PC-3 (cell line): Measurements from ENCODE around the gene SLC6A3. TPM values are rescaled to one million over a fixed set of nuclear protein-coding genes. Genes with fewer than 3 reads are reported as not detected.

Experiments
- ATAC-seq: fragments of 200-7000 bp; cut with Tn5 transposase; 2 replicates; pipeline ENCODE4 v1.9.1; 2020; ENCODE audit warnings: mild to moderate bottlenecking, moderate library complexity
- BruUV-seq: library from RNA; stranded (reverse); fragments of 400-500 nt; replicated peaks from 2 replicates; lab custom pipeline; 2021; lab: Mats Ljungman, UMichigan
- CTCF ChIA-PET: fragments of 300-600 bp; sonication (Branson Sonifier 250); formaldehyde crosslinking; loops from one replicate; lab custom pipeline; 2022; ENCODE audit warnings: antibody characterized with exemption; lab: Charles Lee
- POLR2A ChIA-PET: fragments of 300-600 bp; sonication (Branson Sonifier 250); formaldehyde crosslinking; loops from one replicate; lab custom pipeline; 2022; ENCODE audit warnings: antibody characterized with exemption; ENCODE audit not compliant: unreplicated experiment; lab: Charles Lee
- DNase-seq: peaks from one replicate; pipeline ENCODE4 v3.0.0-alpha.2; 2015
- H2AFZ ChIP-seq: fragments of 300-600 bp; sonication (generic); 2 replicates; pipeline ENCODE4 v1.6.0; 2016; ENCODE audit warnings: antibody characterized with exemption, low read length
- H3F3A ChIP-seq: fragments of 300-600 bp; sonication (generic); one replicate; pipeline ENCODE4 v1.6.0; 2017; ENCODE audit warnings: antibody characterized with exemption, low read length, control low read depth, mild to moderate bottlenecking; ENCODE audit not compliant: unreplicated experiment
- H3K27ac ChIP-seq: fragments of 300-600 bp; sonication (generic); 2 replicates; pipeline ENCODE4 v1.5.1; 2016; ENCODE audit warnings: mild to moderate bottlenecking, low read length
- H3K27me3 ChIP-seq: fragments of 300-600 bp; sonication (generic); 2 replicates; pipeline ENCODE4 v1.6.1; 2016; ENCODE audit warnings: low read length, mixed read lengths
- H3K36me3 ChIP-seq: fragments of 300-600 bp; sonication (generic); 2 replicates; pipeline ENCODE4 v1.6.1; 2016; ENCODE audit warnings: low read depth, mixed run types, low read length, mixed read lengths
- H3K4me1 ChIP-seq: fragments of 300-600 bp; sonication (generic); 2 replicates; pipeline ENCODE4 v1.5.1; 2016; ENCODE audit warnings: low read length; ENCODE audit not compliant: insufficient read depth
- H3K4me2 ChIP-seq: fragments of 300-600 bp; sonication (generic); 2 replicates; pipeline ENCODE4 v1.6.0; 2016; ENCODE audit warnings: low read length
- H3K4me3 ChIP-seq: fragments of 300-600 bp; sonication (generic); 2 replicates; pipeline ENCODE4 v1.5.1; 2016; ENCODE audit warnings: mild to moderate bottlenecking, low read length, mixed read lengths
- H3K79me2 ChIP-seq: fragments of 300-600 bp; sonication (generic); 2 replicates; pipeline ENCODE4 v1.6.1; 2017; ENCODE audit warnings: low read length, mixed read lengths
- H3K9ac ChIP-seq: fragments of 300-600 bp; sonication (generic); 2 replicates; pipeline ENCODE4 v1.6.0; 2016; ENCODE audit warnings: mild to moderate bottlenecking, low read length
- H3K9me2 ChIP-seq: fragments of 300-600 bp; sonication (generic); replicated peaks from 2 replicates; pipeline ENCODE4 v1.6.1; 2016; ENCODE audit warnings: mixed run types, low read length, mixed read lengths
- H3K9me3 ChIP-seq: fragments of 300-600 bp; sonication (generic); 2 replicates; pipeline ENCODE4 v1.6.1; 2016; ENCODE audit warnings: low read length, mixed read lengths
- H4K20me1 ChIP-seq: fragments of 300-600 bp; sonication (generic); 2 replicates; pipeline ENCODE4 v1.6.1; 2016; ENCODE audit warnings: low read length, mixed read lengths
- CTCF ChIP-seq: fragments of 300-600 bp; sonication (generic); conservative IDR thresholded peaks from 2 replicates; pipeline ENCODE4 v1.5.1; 2017; ENCODE audit warnings: antibody characterized with exemption, low read depth, mild to moderate bottlenecking, low read length
- EZH2 ChIP-seq: fragments of 300-600 bp; sonication (generic); IDR thresholded peaks from one replicate; pipeline ENCODE4 v1.6.1; 2017; ENCODE audit warnings: antibody characterized with exemption, mild to moderate bottlenecking, low read length; ENCODE audit not compliant: unreplicated experiment
- EZH2phosphoT487 ChIP-seq: fragments of 300-600 bp; sonication (generic); IDR thresholded peaks from 2 replicates; pipeline ENCODE4 v1.6.1; 2018; ENCODE audit warnings: mild to moderate bottlenecking, antibody characterized with exemption, low read length, borderline replicate concordance
- intact Hi-C: fragments of 100-400 bp; cut with micrococcal nuclease; formaldehyde crosslinking; loops from 2 replicates; pipeline ENCODE4 v1.9.0; 2023
- total RNA-seq: library from RNA; depleted of rRNA; stranded (reverse); fragments of >200 nt; gene quantifications from 2 replicates; pipeline ENCODE4 v1.2.3, GENCODE V29; 2014

The SLC6A3 gene
- total RNA-seq, 1 experiment from 2014 or later: not detected

DNA sequence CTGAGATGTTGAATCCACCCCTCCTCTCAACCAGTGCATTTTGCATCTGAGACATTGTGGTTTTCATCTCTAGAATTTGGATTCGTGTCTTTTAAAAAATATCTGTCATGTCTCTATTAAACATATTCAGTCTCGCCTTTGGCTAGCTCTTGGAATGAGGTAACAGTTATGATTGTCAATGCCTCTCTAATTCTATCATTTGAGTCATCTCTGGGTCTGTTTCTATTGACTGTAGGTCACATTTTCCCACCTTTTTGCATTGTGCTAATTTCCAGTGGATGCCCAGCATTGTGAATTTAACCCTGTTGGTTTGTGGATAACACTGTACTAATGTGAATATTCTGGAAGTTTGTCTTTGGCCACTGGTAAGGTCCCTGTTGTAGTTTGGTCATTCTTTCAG, 8.4 kb upstream of the SLC6A3 start:
- TF ChIP-seq EZH2phosphoT487 (no peak), EZH2 (no peak), CTCF (no peak)
- H3K4me2 ChIP-seq: no peak overlapping the region
- H3K27ac ChIP-seq: no peak overlapping the region
- H2AFZ ChIP-seq: no peak overlapping the region
- BruUV-seq: no TSS peak
- H4K20me1 ChIP-seq: no peaks in the 10 kb centered on the region
- no peaks in the 10 kb centered on the region for H3K4me1 ChIP-seq
- peaks cover 22% of the 10 kb centered on the region for H3K36me3 ChIP-seq
- no peaks in the 10 kb centered on the region for H3K9me2 ChIP-seq
- DNase-seq: no peak
- CTCF ChIA-PET: no interaction called here
- no peak for ATAC-seq
- H3K79me2 ChIP-seq: no peaks in the 10 kb centered on the region
- H3F3A ChIP-seq: no peaks in the 10 kb centered on the region
- H3K9ac ChIP-seq: no peak overlapping the region
- peaks cover 36% of the 10 kb centered on the region for H3K9me3 ChIP-seq
- no peak overlapping the region for H3K4me3 ChIP-seq
- POLR2A ChIA-PET: no interaction called here
- intact Hi-C loops: no loop called here
- H3K27me3 ChIP-seq: no peaks in the 10 kb centered on the region

- Histone ChIP-seq H3K4me1 (no peaks in the 10 kb centered on the region), H3K79me2 (no peaks in the 10 kb centered on the region), H3K36me3 (no peaks in the 10 kb centered on the region), H3K9me3 (peaks cover 10% of the 10 kb centered on the region; the same call in 1 of the 2 replicates), H3K27me3 (no peaks in the 10 kb centered on the region), H3K4me3 (no peak overlapping the region), H4K20me1 (no peaks in the 10 kb centered on the region), H3F3A (no peaks in the 10 kb centered on the region), H3K4me2 (no peak overlapping the region), H3K9me2 (no peaks in the 10 kb centered on the region), H2AFZ (no peak overlapping the region), H3K9ac (no peak overlapping the region), H3K27ac (no peak overlapping the region)
- BruUV-seq: no TSS peak
- no peak for TF ChIP-seq EZH2phosphoT487
- TF ChIP-seq CTCF: no peak
- no peak for TF ChIP-seq EZH2
- DNase-seq (no peak), ATAC-seq (no peak)
- ChIA-PET CTCF (no interaction called here), POLR2A (no interaction called here)
- intact Hi-C loops: no loop called here
Observed at GRCh38 chr5:1449081-1449630, 3.9 kb upstream of the SLC6A3 start.

- ChIA-PET POLR2A (no interaction called here), CTCF (no interaction called here)
- H3K36me3 ChIP-seq: no peaks in the 10 kb centered on the region
- intact Hi-C loops: no loop called here
- no peaks in the 10 kb centered on the region for H3F3A ChIP-seq
- no peaks in the 10 kb centered on the region for H4K20me1 ChIP-seq
- no peaks in the 10 kb centered on the region for H3K4me1 ChIP-seq
- H3K4me2 ChIP-seq: no peak overlapping the region
- no peaks in the 10 kb centered on the region for H3K79me2 ChIP-seq
- TF ChIP-seq CTCF (no peak), EZH2 (no peak), EZH2phosphoT487 (no peak)
- H3K27ac ChIP-seq: no peak overlapping the region
- no TSS peak for BruUV-seq
- H2AFZ ChIP-seq: no peak overlapping the region
- ATAC-seq: no peak
- no peaks in the 10 kb centered on the region for H3K9me2 ChIP-seq
- H3K27me3 ChIP-seq: peaks cover 3% of the 10 kb centered on the region; the same call in 1 of the 2 replicates
- peaks cover 5% of the 10 kb centered on the region; the same call in 1 of the 2 replicates for H3K9me3 ChIP-seq
- H3K9ac ChIP-seq: no peak overlapping the region
- DNase-seq: no peak
- no peak overlapping the region for H3K4me3 ChIP-seq
Observed at GRCh38 chr5:1448511-1449011, 3.3 kb upstream of the SLC6A3 start.
